Islet of Langerhans (tissue), 1 donor: ENCODE data around the gene CCDC175.

Experiments
- FAIRE-seq: peaks from one replicate; lab custom pipeline; 2011; peaks lifted over from hg19 to GRCh38; lab: Jason Lieb, UNC

Gene CCDC175

DNA sequence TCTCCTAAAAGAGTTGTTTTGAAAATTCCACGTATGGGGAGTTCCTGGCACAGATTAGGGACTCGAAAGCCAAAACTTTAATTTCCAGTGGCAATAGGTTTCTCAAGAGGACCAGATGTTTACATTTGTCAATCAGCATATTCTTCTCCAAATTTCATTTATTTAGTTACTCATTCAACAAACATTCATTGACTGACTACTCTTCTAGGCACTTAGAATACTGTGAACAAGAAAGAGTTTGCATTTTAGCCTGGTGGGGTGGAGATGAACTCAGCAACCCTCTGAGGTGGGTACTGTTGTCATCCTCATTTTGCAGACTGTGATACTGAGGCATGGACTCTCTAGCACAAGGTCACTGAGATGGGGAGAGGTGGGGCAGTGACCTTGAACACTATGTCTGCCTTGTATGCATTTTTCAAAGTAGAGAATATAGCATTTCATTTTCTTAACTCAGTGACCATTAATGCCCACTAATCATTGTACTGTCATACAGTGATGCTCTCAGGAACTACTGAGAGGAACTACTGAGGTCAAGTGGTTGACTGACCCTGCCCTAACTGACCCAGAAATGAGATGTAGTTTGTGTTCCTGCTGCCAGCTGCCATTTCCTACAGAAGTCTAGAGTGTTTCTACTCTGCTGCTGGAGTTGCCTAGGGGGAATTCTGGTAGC, 94.6 kb downstream of the CCDC175 start:
- no peak for FAIRE-seq

DNA sequence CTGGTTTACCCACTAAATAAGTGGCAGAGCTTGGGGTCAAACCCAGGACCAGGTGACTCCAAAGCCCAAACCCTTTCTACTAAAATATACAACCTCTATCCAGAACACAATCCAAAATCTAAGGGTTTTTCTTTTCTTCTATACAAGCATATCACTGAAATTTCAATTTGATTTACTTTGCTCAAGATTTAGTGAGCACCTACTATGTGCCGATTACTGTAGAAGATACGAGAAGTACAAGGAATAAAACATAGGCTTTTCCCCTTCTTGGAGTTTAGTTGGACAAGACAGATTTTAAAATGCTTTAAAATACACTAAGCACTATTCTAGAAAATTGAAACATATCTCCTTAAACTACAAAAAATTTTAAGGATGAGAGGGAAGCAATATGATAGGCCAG, 95.2 kb downstream of the CCDC175 start:
- no peak for FAIRE-seq

DNA sequence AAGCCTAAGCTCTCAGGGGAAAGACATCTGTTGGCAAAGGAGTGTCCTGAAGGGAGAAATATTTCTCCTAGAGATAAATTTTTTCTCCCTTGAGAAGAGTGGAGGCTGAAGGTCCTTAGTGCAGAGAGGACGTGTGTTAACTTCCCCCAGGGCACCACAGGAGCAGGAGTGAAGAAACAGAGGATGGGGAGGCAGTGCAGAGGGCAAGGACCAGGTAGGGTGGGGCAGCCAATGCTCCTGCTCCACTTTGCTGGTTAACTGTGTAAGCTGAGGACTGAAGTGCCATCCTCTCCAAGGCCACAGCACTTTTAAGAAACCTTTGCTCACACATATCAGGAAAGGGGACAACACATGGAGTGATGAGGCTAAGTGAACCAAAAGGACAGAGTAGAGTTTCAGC, 96.4 kb downstream of the CCDC175 start:
- no peak for FAIRE-seq

- FAIRE-seq, result no peak
Observed at GRCh38 chr14:59478540-59478939, 98.1 kb downstream of the CCDC175 start.

GRCh38 chr14:59475709-59476108, 100.9 kb downstream of the CCDC175 start:
- FAIRE-seq, result no peak

- FAIRE-seq, result no peak
Observed at GRCh38 chr14:59474172-59474571, 102.4 kb downstream of the CCDC175 start.

DNA sequence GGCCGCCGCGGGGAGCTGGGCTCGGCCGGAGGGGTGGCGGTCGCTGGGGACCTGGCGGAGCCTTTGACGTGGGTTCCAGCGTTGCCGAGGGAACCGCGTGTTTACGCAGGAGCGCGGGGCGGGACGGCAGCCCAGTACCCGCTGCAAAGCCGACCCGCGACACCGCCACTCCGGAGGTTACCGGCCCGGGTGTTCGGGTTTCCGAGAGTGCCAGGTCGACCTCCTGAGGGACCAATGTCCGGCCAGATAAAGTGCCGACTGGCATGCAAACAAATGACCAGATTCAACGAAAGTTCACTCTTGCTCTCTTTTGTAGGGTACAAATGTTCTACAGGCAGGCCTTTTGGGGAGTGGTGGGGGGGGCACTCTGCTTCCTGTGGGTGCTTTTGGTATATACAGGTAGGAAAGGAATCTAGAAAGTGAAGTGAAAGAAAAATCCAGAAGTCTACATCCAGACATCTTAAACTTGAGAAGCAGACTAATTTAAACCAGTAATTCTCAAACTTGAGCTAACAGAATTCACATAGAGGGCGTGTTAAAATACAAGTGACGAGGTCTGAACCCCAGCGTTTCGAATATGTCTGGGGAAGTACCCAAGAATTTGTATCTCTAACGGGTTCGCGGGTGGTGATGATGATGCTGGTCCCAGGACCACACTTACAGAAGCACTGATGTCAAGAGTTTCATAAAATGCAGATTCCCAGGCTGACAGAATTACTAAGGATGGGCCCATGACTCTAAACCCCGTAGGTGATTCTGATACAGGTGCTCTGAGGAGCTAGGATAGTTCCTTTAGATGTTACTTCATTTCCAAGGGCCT, 111.1 kb downstream of the CCDC175 start, which contains the start of gene GPR135:
GPR135 (minus strand) TSS at position 65 of the 820 bp plus-strand sequence. CDS start 154 bp downstream, outside the sequence.
- no peak for FAIRE-seq

DNA sequence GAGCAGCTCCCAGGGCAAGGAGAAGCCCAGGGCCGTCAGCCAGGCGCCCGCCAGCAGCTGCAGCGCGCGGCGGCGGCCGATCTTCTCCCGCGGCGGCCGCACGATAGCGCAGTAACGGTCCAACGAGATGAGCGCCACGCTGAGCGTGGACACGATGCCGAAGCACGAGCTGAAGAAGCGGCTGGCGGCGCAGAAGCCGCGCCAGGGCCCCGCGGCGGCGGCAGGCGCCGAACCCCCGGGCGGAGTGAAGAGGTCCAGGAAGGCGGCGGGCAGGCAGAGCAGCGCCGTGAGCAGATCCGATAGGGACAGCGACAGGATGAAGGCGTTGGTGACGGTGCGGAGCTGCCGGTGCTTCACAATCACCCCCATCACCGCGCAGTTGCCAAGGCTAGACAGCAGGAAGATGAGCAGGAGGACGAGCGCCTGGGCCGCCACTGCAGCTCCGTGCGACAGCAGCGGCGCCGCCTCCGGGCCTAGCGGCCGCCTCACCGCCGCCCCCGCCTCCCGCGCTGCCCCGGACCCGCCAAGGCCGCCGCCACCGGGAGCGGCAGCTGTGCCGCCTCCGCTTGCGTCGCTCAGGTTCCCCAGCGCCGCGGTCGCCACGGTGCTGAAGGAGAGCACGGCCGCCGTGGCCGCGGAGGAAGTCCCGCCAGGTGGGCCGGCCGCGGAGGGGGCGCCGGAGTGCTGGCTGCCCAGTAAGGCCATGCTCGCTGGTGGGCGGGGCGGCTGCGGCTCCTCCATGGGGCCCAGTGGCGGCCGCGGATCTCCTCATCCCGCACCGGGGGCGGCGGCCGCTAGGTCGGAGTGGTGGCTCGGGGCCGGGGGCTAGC, 111.9 kb downstream of the CCDC175 start:
- no peak for FAIRE-seq

DNA sequence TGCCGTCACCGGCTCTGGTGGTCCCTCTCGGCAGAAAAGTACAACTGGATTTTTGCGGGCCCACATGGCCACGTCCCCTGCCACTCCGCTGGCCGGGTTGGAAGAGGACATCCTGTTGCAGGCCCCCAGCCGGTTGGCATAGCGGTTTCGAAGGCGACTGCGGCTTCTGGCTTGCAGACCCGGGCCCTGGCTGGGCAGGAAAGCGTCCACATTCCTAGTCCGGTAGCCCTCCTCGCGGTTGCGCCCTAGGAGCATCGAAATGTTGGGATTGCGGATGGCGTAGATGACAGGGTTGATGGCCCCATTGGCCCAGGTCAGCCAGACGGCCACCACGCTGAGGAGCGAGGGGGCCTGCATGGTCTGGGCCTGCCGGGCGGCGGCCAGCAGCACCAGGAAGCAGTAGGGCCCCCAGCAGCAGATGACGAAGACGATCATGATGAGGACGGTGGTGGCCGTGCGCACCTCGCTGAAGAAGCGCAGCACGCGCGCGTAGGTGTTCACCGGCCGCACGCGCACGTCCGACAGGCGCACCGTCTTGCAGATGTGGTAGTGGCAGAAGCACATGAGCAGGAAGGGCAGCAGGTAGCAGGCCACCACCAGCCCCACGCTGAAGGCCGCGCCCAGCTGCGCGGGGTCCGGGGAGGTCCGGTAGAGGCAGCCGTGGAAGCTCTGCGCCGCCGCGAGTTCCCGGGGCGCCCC, 112.7 kb downstream of the CCDC175 start:
- FAIRE-seq, result no peak

GRCh38 chr14:59461891-59462290, 114.7 kb downstream of the CCDC175 start:
- FAIRE-seq, result no peak

DNA sequence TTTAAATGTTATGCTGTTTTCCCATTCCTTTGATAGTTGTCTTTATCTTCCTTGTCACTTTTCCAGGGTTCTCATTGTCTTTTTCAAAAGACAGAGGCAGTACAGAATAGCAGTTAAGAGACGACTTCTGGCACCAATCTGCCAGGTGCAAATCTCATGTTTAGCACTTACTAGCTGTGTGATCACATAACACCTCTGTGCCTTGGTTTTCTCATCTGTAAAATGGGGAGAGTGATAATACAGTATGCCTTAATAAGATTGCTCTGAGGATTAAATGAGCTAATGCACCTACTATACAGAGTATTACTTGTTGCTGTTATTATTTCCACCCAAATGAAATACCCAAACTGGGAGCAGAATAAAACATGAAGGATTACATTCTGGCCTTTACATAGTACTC, 116.2 kb downstream of the CCDC175 start:
- no peak for FAIRE-seq

DNA sequence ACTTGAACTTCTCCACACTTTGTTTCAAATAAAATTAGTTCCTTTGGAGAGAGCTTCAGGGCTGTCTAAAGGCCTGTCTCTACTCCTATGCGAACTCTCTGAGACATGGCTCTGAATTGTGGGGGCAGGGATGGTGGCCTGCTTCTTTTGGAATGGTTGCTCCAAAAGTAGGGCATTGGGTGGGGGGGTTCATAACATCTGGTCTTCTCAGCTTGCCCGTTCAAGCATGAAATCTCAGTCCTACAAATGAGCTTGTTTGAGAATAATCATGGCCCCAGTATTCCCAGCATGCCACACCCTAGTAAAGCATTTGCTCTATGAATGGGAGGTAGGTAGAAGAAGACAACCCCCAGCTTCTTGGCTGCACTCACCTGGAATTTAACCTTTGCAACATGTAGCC, 118.1 kb downstream of the CCDC175 start:
- no peak for FAIRE-seq

DNA sequence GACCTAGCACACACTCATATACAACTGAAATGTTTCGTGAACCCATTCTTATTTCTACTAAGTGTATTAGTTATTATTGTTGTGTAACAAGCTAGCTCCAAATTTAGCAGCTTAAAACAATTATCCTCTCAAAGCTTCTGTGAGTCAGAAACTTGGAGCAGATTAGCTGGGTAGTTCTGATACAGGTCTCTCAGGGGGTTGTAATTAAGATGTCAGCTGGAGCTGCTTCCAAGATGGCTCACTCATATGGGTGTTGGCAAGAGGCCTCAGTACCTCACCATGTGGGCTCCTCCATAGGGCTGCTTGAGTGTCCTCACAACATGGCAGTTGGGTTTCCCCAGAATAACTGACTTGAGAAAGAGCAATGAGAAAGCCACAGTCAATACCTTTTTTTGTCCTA, 121.2 kb downstream of the CCDC175 start:
- FAIRE-seq, result no peak
